GM12878 (cell line): ENCODE data around the gene KCTD16. TPM values are rescaled to one million over a fixed set of nuclear protein-coding genes. Genes with fewer than 3 reads are reported as not detected.

Experiments used
- BHLHE40 ChIP-seq, 2 experiments: fragments of 450-650 bp in 1 of 2; IDR thresholded peaks; 2 replicates each; pipeline ENCODE4 v1.6.1; 2011 to 2017; ENCODE audit warnings: low read depth in 2 of 2, borderline replicate concordance in 1 of 2, improper control_type of control experiment in 1 of 2, low read length in 1 of 2, mild to moderate bottlenecking in 1 of 2
- polyA plus RNA-seq, 11 experiments: library from polyadenylated mRNA; depleted of rRNA in 4 of 11; unstranded in 6 of 11; stranded (reverse) in 5 of 11; fragments of >200 nt; fragmentation: Nextera tagmentation in 4 of 11; fragmentation: Illumina TruSeq in 1 of 11; extraction: Ambion mirVana in 4 of 11; extraction: Trizol in 1 of 11; gene quantifications; 1 replicate in 1 of 11; 2 replicates in 10 of 11; pipeline versions ENCODE4 v1.2.1 to v1.2.3, GENCODE V29; 2011 to 2016; ENCODE audit warnings: inconsistent platforms in 2 of 11, missing spikeins in 2 of 11, low read depth in 1 of 11
- total RNA-seq, 4 experiments: library from RNA; depleted of rRNA in 3 of 4; stranded (reverse); fragments of >200 nt in 3 of 4; fragmentation: Illumina TruSeq in 1 of 4; extraction: Trizol in 1 of 4; gene quantifications; 2 replicates each; pipeline versions ENCODE4 v1.2.1 to v1.2.3, GENCODE V29; 2013 to 2021
- TF ChIP-seq, protein P1 (sequence below): IDR thresholded peaks from 2 replicates; pipeline ENCODE4 v1.6.1; 2012; ENCODE audit warnings: improper control_type of control experiment, low read depth, low read length; ENCODE audit not compliant: insufficient replicate concordance
- TF ChIP-seq, protein P2 (sequence below): fragments of 450-650 bp; IDR thresholded peaks from 2 replicates; pipeline ENCODE4 v1.6.1; 2017; ENCODE audit warnings: mild to moderate bottlenecking, low read depth, inconsistent platforms; ENCODE audit not compliant: poor library complexity, severe bottlenecking

Gene KCTD16
- total and polyA plus RNA-seq, 10 of the 15 experiments (the other 5 are each of a cell fraction or from before 2014, with no cell fraction given): 0.03 to 0.10 (median 0.06) TPM; not detected in 3

DNA sequence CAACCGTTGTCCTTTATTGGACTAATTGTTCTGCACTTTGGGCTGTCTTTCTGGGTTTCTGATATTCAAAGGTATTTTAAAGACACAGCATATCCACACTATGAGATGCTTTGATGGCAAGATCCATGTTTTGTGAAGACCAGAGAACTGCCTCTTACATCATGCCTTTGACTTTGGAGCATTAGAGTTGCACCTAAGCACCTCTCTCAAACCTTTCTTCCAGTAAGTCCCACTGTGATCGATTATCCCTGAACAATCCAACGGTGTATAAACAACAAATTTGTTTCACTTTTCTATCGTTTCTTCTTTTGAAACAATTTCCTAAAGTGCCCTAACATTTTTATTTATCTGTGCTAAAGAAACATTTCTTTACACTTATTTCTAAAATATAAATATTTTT, 144.4 kb downstream of the KCTD16 start (continued):
- TF ChIP-seq, protein P1, sequence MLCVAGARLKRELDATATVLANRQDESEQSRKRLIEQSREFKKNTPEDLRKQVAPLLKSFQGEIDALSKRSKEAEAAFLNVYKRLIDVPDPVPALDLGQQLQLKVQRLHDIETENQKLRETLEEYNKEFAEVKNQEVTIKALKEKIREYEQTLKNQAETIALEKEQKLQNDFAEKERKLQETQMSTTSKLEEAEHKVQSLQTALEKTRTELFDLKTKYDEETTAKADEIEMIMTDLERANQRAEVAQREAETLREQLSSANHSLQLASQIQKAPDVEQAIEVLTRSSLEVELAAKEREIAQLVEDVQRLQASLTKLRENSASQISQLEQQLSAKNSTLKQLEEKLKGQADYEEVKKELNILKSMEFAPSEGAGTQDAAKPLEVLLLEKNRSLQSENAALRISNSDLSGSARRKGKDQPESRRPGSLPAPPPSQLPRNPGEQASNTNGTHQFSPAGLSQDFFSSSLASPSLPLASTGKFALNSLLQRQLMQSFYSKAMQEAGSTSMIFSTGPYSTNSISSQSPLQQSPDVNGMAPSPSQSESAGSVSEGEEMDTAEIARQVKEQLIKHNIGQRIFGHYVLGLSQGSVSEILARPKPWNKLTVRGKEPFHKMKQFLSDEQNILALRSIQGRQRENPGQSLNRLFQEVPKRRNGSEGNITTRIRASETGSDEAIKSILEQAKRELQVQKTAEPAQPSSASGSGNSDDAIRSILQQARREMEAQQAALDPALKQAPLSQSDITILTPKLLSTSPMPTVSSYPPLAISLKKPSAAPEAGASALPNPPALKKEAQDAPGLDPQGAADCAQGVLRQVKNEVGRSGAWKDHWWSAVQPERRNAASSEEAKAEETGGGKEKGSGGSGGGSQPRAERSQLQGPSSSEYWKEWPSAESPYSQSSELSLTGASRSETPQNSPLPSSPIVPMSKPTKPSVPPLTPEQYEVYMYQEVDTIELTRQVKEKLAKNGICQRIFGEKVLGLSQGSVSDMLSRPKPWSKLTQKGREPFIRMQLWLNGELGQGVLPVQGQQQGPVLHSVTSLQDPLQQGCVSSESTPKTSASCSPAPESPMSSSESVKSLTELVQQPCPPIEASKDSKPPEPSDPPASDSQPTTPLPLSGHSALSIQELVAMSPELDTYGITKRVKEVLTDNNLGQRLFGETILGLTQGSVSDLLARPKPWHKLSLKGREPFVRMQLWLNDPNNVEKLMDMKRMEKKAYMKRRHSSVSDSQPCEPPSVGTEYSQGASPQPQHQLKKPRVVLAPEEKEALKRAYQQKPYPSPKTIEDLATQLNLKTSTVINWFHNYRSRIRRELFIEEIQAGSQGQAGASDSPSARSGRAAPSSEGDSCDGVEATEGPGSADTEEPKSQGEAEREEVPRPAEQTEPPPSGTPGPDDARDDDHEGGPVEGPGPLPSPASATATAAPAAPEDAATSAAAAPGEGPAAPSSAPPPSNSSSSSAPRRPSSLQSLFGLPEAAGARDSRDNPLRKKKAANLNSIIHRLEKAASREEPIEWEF: no peak
- TF ChIP-seq BHLHE40 (IDR thresholded peaks at IDR 0.05; ENCODE audit: borderline replicate concordance in 1 of 2, low read depth in 2 of 2, low read length in 1 of 2): no peak
- TF ChIP-seq, protein P2, sequence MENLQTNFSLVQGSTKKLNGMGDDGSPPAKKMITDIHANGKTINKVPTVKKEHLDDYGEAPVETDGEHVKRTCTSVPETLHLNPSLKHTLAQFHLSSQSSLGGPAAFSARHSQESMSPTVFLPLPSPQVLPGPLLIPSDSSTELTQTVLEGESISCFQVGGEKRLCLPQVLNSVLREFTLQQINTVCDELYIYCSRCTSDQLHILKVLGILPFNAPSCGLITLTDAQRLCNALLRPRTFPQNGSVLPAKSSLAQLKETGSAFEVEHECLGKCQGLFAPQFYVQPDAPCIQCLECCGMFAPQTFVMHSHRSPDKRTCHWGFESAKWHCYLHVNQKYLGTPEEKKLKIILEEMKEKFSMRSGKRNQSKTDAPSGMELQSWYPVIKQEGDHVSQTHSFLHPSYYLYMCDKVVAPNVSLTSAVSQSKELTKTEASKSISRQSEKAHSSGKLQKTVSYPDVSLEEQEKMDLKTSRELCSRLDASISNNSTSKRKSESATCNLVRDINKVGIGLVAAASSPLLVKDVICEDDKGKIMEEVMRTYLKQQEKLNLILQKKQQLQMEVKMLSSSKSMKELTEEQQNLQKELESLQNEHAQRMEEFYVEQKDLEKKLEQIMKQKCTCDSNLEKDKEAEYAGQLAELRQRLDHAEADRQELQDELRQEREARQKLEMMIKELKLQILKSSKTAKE: no peak
- TF ChIP-seq, all 136 proteins: peak for 0
